Calu3 (cell line): ENCODE measurements around the gene PIGQ. TPM values are rescaled to one million over a fixed set of nuclear protein-coding genes. Genes with fewer than 3 reads are reported as not detected.
A peak's percentile ranks its signal among the peaks of the same experiment; 100 is the strongest.

Experiments
- BruUV-seq: library from RNA; stranded (reverse); fragments of 400-500 nt; replicated peaks from 2 replicates; lab custom pipeline; 2021; lab: Mats Ljungman, UMichigan
- CTCF ChIA-PET: fragments of 300-600 bp; sonication (Branson Sonifier 250); formaldehyde crosslinking; loops from one replicate; lab custom pipeline; 2022; ENCODE audit warnings: antibody characterized with exemption; lab: Charles Lee
- DNase-seq: peaks from one replicate; pipeline ENCODE4 v3.0.0; 2022
- H3K27ac Mint-ChIP-seq: one replicate; pipeline ENCODE4 v1.8.0; 2022; ENCODE audit warnings: mixed read lengths; ENCODE audit not compliant: unreplicated experiment
- H3K27me3 Mint-ChIP-seq: one replicate; pipeline ENCODE4 v1.8.0; 2022; ENCODE audit warnings: mixed read lengths; ENCODE audit not compliant: unreplicated experiment
- H3K36me3 Mint-ChIP-seq: one replicate; pipeline ENCODE4 v1.8.0; 2022; ENCODE audit warnings: mild to moderate bottlenecking, moderate library complexity, mixed read lengths; ENCODE audit not compliant: insufficient read depth, unreplicated experiment
- H3K4me1 Mint-ChIP-seq: one replicate; pipeline ENCODE4 v1.8.0; 2022; ENCODE audit warnings: mild to moderate bottlenecking, low read depth, mixed read lengths; ENCODE audit not compliant: unreplicated experiment
- H3K4me3 Mint-ChIP-seq: one replicate; pipeline ENCODE4 v1.8.0; 2022; ENCODE audit warnings: mild to moderate bottlenecking, low read depth, moderate library complexity, mixed read lengths; ENCODE audit not compliant: unreplicated experiment
- H3K9me3 Mint-ChIP-seq: one replicate; pipeline ENCODE4 v1.8.0; 2022; ENCODE audit warnings: low read depth, mixed read lengths; ENCODE audit not compliant: unreplicated experiment
- intact Hi-C: fragments of 100-400 bp; cut with micrococcal nuclease; formaldehyde crosslinking; loops from one replicate; pipeline ENCODE4 v1.10.0; 2022; ENCODE audit not compliant: unreplicated experiment
- total RNA-seq: library from RNA; stranded (reverse); gene quantifications from 2 replicates; pipeline ENCODE4 v1.2.3, GENCODE V29; 2022
- TF ChIP-seq, protein P1 (sequence below): fragments of 200-600 bp; IDR thresholded peaks from one replicate; pipeline ENCODE4 v1.8.0; 2022; ENCODE audit warnings: antibody characterized with exemption; ENCODE audit not compliant: unreplicated experiment

The PIGQ gene
- total RNA-seq, 1 experiment from 2014 or later: 101 TPM

DNA sequence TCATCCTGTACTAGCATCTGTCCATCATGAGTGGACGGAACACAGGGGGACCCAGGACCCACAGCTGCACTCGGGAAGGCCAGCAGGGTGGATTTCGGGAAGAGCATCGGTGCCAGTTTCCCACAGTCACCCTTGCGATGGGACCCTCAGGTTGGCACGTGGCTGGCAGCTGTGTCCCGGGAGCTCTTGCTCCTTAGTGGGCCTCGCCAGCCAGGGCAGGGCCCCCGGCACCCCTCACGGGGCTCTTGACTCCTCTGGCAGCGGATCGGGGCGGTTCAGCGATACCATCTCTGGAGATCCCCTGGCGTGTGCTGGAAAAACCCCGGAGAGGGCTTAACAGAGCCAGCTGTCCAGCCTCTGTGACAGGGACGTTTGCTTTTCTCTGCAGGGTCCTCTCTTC lies 33.0 kb upstream of the PIGQ start:
- no peaks in the 10 kb centered on the region for H3K9me3 Mint-ChIP-seq
- TF ChIP-seq, protein P1, sequence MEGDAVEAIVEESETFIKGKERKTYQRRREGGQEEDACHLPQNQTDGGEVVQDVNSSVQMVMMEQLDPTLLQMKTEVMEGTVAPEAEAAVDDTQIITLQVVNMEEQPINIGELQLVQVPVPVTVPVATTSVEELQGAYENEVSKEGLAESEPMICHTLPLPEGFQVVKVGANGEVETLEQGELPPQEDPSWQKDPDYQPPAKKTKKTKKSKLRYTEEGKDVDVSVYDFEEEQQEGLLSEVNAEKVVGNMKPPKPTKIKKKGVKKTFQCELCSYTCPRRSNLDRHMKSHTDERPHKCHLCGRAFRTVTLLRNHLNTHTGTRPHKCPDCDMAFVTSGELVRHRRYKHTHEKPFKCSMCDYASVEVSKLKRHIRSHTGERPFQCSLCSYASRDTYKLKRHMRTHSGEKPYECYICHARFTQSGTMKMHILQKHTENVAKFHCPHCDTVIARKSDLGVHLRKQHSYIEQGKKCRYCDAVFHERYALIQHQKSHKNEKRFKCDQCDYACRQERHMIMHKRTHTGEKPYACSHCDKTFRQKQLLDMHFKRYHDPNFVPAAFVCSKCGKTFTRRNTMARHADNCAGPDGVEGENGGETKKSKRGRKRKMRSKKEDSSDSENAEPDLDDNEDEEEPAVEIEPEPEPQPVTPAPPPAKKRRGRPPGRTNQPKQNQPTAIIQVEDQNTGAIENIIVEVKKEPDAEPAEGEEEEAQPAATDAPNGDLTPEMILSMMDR: no peak
- BruUV-seq: no TSS peak
- intact Hi-C loops: no loop called here
- H3K27ac Mint-ChIP-seq: no peak overlapping the region
- CTCF ChIA-PET: no interaction called here
- no peak for DNase-seq
- H3K4me1 Mint-ChIP-seq: peaks cover 8% of the 10 kb centered on the region
- no peaks in the 10 kb centered on the region for H3K27me3 Mint-ChIP-seq
- H3K36me3 Mint-ChIP-seq: peaks cover 55% of the 10 kb centered on the region
- peak overlapping the region; percentile 49 for H3K4me3 Mint-ChIP-seq

DNA sequence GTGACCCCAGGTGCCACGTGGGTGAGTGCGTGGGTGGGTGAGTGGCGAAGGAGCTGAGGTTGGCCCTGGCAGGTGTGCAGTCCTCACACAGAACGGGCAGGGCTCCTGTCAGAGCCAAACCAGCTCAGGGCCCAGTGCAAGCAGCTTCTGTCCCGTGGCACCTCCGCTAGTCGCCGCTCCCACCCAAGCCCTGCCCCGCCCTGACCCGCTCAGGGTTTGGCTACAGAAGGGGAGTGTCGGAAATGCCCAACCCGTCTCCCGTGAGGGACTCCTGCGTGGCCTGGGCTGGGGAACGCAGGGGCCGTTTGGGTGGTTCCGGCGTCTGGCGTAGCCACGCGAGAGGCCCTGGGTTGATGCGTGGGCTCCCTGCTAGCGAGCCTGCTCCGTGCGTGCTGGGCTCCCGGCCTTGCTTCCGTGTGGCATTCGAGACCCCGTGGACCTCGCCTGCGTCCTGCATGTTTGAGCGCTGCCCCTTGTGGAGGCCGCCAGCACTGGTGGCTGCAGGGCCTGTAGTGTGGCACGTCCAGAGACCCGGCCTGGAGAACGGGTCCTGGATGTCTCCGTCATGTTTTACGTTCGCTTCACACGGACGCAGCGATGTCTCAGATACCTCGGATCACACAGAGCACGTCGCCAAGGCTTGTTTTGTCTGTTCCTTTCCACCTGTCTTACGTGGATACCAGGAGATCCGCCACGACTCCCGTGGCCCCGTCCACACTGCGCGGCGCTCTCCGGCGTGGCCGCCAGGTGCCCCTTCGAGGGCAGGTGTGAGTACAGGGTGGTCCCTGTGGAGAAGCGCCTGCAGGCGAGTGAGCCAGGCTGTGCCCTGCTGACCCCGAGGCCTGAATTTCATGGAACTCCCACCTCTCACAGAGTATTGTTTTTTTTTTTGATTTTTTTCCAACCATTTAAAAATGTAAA lies 32.1 kb upstream of the PIGQ start:
- intact Hi-C loops: no loop called here
- CTCF ChIA-PET: no interaction called here
- Mint-ChIP-seq H3K4me3 (no peak overlapping the region), H3K27ac (no peak overlapping the region), H3K4me1 (peaks cover 8% of the 10 kb centered on the region), H3K36me3 (peaks cover 55% of the 10 kb centered on the region), H3K9me3 (no peaks in the 10 kb centered on the region), H3K27me3 (no peaks in the 10 kb centered on the region)
- TF ChIP-seq, protein P1: peak; percentile 33
- DNase-seq: no peak
- BruUV-seq: no TSS peak

DNA sequence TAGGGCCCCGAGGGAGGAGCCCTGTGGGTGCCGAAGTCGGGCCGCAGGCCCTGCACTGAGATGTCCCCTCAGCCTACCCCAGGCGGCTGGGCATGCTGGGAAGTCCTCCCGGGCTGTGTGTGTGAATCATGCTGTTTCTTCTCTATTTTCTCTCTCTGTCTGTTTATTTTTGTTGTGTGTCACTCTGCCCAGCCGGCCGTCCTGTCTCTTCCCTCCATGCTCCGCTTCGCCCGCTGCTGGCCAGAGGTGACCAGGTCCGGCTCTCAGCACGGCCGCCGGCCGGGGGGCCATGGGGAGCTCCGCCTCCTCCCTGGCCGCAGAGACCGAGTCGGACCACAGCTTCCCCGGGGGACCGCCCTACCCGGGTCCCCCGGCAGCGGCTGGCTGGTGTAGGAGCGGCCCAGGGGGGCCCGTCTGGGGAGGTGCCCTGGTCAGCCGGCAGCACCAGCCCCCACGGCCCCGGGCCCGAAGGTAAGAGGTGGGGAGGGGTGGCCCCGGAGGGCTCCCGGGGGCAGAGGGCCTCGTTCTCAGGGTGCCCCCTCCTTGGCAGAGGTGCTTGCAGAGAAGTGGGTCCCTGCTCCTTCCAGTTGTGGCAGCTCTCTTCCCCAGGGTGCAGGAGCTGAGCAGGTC lies 29.8 kb upstream of the PIGQ start:
- Mint-ChIP-seq H3K4me3 (no peak overlapping the region), H3K4me1 (no peaks in the 10 kb centered on the region), H3K27me3 (no peaks in the 10 kb centered on the region), H3K36me3 (peaks cover 44% of the 10 kb centered on the region), H3K9me3 (no peaks in the 10 kb centered on the region), H3K27ac (no peak overlapping the region)
- intact Hi-C loops: no loop called here
- CTCF ChIA-PET: no interaction called here
- no TSS peak for BruUV-seq
- TF ChIP-seq, protein P1: no peak
- DNase-seq: no peak

DNA sequence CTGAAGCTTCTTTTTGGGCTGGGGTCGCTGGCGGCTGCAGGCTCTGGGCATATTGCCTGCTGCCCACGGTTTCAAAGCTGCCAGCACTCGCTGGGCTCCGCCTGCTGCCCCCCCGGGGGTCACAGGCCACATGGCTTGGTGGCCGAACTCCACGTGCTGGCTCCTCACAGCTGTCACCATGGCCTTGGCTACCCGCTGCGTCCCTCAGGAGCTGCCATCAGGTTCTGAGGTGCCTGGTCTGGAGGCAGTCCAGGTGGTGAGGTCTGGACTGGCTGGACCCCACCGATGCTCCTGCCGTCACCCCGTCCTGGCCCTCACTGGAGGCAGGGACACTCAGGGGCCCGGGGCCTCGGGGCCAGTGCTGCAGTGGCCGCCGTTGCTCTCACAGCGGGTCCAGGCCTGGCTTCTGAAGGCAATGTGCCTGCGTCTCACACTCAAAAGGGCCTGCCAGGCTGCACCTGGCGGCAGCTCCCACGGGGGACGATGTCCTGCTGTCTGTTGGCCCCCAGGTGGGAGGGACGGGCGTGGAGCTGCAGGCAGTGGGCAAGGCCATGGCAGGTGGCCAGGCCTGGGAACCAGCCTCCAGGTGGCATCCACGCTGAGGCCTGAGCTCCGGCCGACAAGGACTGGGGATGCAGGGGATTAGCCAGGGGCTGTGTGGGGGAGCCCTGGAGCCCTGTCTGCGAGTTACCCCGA lies 29.0 kb upstream of the PIGQ start:
- BruUV-seq: no TSS peak

More for the DNA sequence above, 29.0 kb upstream of the PIGQ start:
- H3K27ac Mint-ChIP-seq: no peak overlapping the region
- DNase-seq: no peak
- intact Hi-C loops: no loop called here
- TF ChIP-seq, protein P1: no peak
- no peaks in the 10 kb centered on the region for H3K9me3 Mint-ChIP-seq
- no peak overlapping the region for H3K4me3 Mint-ChIP-seq
- no peaks in the 10 kb centered on the region for H3K27me3 Mint-ChIP-seq
- CTCF ChIA-PET: interaction anchor here (0.7 kb wide), 1 partner anchor 1735 kb away, joined by 4 read pairs; no protein-coding TSS in a partner anchor
- H3K4me1 Mint-ChIP-seq: no peaks in the 10 kb centered on the region
- peaks cover 36% of the 10 kb centered on the region for H3K36me3 Mint-ChIP-seq
